ENCODE results near the gene ENG.
A peak's percentile ranks its signal among the peaks of the same experiment; 100 is the strongest.
"Not testable (repeated sequence)": the region's sequence is repeated elsewhere in the genome, so short reads cannot be mapped to it uniquely, and the experiment has no call there.

ENG gene

GRCh38 chr9:127878001-127878651, 23.7 kb upstream of the ENG start:
- no peak for DNase-seq

- peak; percentile 6 for DNase-seq
These were observed 23.1 kb upstream of the ENG start, which contains the start of gene AK1 for GRCh38 chr9:127877566-127877998. AK1 (minus strand) TSS chr9:127877675; CDS start chr9:127874617, 3,058 bp downstream.

GRCh38 chr9:127876764-127877562, 22.5 kb upstream of the ENG start:
- no peak for DNase-seq

GRCh38 chr9:127876026-127876763, 21.7 kb upstream of the ENG start:
- DNase-seq = no peak

- DNase-seq = no peak
These were observed 21.0 kb upstream of the ENG start for GRCh38 chr9:127875306-127875966.

- DNase-seq = no peak
These were observed 20.1 kb upstream of the ENG start for GRCh38 chr9:127874301-127875221.

- no peak for DNase-seq
These were observed 19.4 kb upstream of the ENG start for GRCh38 chr9:127873886-127874285.

- DNase-seq = no peak
These were observed 18.8 kb upstream of the ENG start for GRCh38 chr9:127873223-127873691.

- DNase-seq = no peak
These were observed 18.1 kb upstream of the ENG start for GRCh38 chr9:127872369-127873222.

GRCh38 chr9:127871531-127871930, 17.1 kb upstream of the ENG start:
- DNase-seq = no peak

- DNase-seq = no peak
These were observed 16.4 kb upstream of the ENG start for GRCh38 chr9:127870887-127871286.

GRCh38 chr9:127870153-127870491, 15.7 kb upstream of the ENG start:
- not testable (repeated sequence) for DNase-seq

GRCh38 chr9:127869310-127870152, 15.1 kb upstream of the ENG start:
- peak; percentile 11 for DNase-seq

GRCh38 chr9:127868278-127868902, 13.9 kb upstream of the ENG start:
- no peak for DNase-seq

- no peak for DNase-seq
These were observed 13.2 kb upstream of the ENG start for GRCh38 chr9:127867356-127868277.

GRCh38 chr9:127866535-127866934, 12.1 kb upstream of the ENG start:
- no peak for DNase-seq

GRCh38 chr9:127865645-127866464, 11.4 kb upstream of the ENG start:
- no peak for DNase-seq

Measured in NCI-H1417 treated with DMSO at 0.1 percent for 48 hours (cell line).